Liver (tissue), 9 donors: ENCODE results near the gene KMT2D. TPM values are rescaled to one million over a fixed set of nuclear protein-coding genes. Genes with fewer than 3 reads are reported as not detected.

ENCODE experiments used
- DNase-seq: peaks from one replicate; pipeline ENCODE4 v3.0.0-alpha.2; 2017; ENCODE audit warnings: low spot score
- H3K27ac ChIP-seq, 2 donors: one replicate each; pipeline ENCODE4 v1.7.0; 2013; ENCODE audit warnings: inconsistent platforms in 2 of 2, low read length in 2 of 2, control low read depth in 1 of 2, low read depth in 1 of 2, mild to moderate bottlenecking in 1 of 2
- H3K27me3 ChIP-seq, 4 donors: one replicate each; pipeline versions ENCODE4 v1.6.1 to v1.7.0; 2013; ENCODE audit warnings: low read length in 3 of 4, inconsistent platforms in 1 of 4, mild to moderate bottlenecking in 1 of 4, moderate library complexity in 1 of 4; ENCODE audit not compliant: control insufficient read depth in 4 of 4, insufficient read depth in 4 of 4
- H3K36me3 ChIP-seq, 4 donors: one replicate each; pipeline versions ENCODE4 v1.6.1 to v1.7.0; 2013; ENCODE audit warnings: low read length in 3 of 4, mild to moderate bottlenecking in 3 of 4, low read depth in 1 of 4, moderate library complexity in 1 of 4; ENCODE audit not compliant: control insufficient read depth in 4 of 4, insufficient read depth in 3 of 4
- H3K4me1 ChIP-seq, 4 donors: one replicate each; pipeline versions ENCODE4 v1.6.1 to v1.7.0; 2013; ENCODE audit warnings: low read length in 3 of 4, mild to moderate bottlenecking in 3 of 4, moderate library complexity in 1 of 4; ENCODE audit not compliant: control insufficient read depth in 4 of 4, insufficient read depth in 4 of 4
- H3K4me3 ChIP-seq, 3 donors: one replicate each; pipeline versions ENCODE4 v1.6.1 to v1.7.0; 2013; ENCODE audit warnings: low read length in 3 of 3, control low read depth in 1 of 3, low read depth in 1 of 3, mild to moderate bottlenecking in 1 of 3
- H3K9ac ChIP-seq, 2 donors: one replicate each; pipeline ENCODE4 v1.7.0; 2013; ENCODE audit warnings: low read length in 2 of 2, mild to moderate bottlenecking in 2 of 2, moderate library complexity in 2 of 2, control low read depth in 1 of 2, low read depth in 1 of 2
- H3K9me3 ChIP-seq, 4 donors: one replicate each; pipeline versions ENCODE4 v1.6.1 to v1.7.0; 2013; ENCODE audit warnings: low read length in 3 of 4; ENCODE audit not compliant: control insufficient read depth in 4 of 4
- EGR1 ChIP-seq, 2 donors: IDR thresholded peaks; 2 replicates each; pipeline ENCODE4 v1.6.1; 2016 to 2018; ENCODE audit warnings: antibody characterized with exemption in 2 of 2, low read depth in 2 of 2
- GABPA ChIP-seq, 2 donors: IDR thresholded peaks in 1 of 2; conservative IDR thresholded peaks in 1 of 2; 2 replicates each; pipeline ENCODE4 v1.6.1; 2016; ENCODE audit warnings: antibody characterized with exemption in 2 of 2, mild to moderate bottlenecking in 1 of 2, moderate library complexity in 1 of 2
- HNF4G ChIP-seq: IDR thresholded peaks from 2 replicates; pipeline ENCODE4 v1.6.1; 2016; ENCODE audit warnings: antibody characterized with exemption
- JUND ChIP-seq, 2 donors: IDR thresholded peaks; 2 replicates each; pipeline ENCODE4 v1.6.1; 2016; ENCODE audit warnings: antibody characterized with exemption in 2 of 2
- RAD21 ChIP-seq, 2 donors: IDR thresholded peaks; 2 replicates each; pipeline ENCODE4 v1.6.1; 2016; ENCODE audit warnings: antibody characterized with exemption in 2 of 2, mild to moderate bottlenecking in 2 of 2
- RXRA ChIP-seq, 2 donors: IDR thresholded peaks; 2 replicates each; pipeline ENCODE4 v1.6.1; 2017 to 2018; ENCODE audit warnings: antibody characterized with exemption in 2 of 2, mild to moderate bottlenecking in 1 of 2
- SP1 ChIP-seq: IDR thresholded peaks from 2 replicates; pipeline ENCODE4 v1.6.1; 2018; ENCODE audit warnings: antibody characterized with exemption, mild to moderate bottlenecking
- TAF1 ChIP-seq: conservative IDR thresholded peaks from 2 replicates; pipeline ENCODE4 v1.6.1; 2016; ENCODE audit warnings: antibody characterized with exemption, mild to moderate bottlenecking
- YY1 ChIP-seq: IDR thresholded peaks from 2 replicates; pipeline ENCODE4 v1.6.1; 2016; ENCODE audit warnings: antibody characterized with exemption, mild to moderate bottlenecking
- WGBS: extraction: QIAGEN DNeasy Blood & Tissue Kit; methylation state at CpG from one replicate; pipeline ENCODE4 v1.1.7; 2013; 5-methylcytosine and 5-hydroxymethylcytosine counted together
- polyA plus RNA-seq, 2 donors: library from polyadenylated mRNA; stranded (reverse) in 1 of 2; unstranded in 1 of 2; fragments of 200-250 nt in 1 of 2; fragments of >200 nt in 1 of 2; fragmentation: Nextera tagmentation in 1 of 2; extraction: Ambion mirVana in 1 of 2; gene quantifications; one replicate each; pipeline versions ENCODE4 v1.2.1 to v1.2.3, GENCODE V29; 2013 to 2015
- total RNA-seq, 2 donors: library from RNA; depleted of rRNA; stranded (reverse); fragments of >200 nt; gene quantifications; one replicate each; pipeline ENCODE4 v1.2.3, GENCODE V29; 2014
- TF ChIP-seq, protein P1 (sequence below): IDR thresholded peaks from 2 replicates; pipeline ENCODE4 v1.6.1; 2016; ENCODE audit warnings: antibody characterized with exemption
- TF ChIP-seq, protein P2 (sequence below): IDR thresholded peaks from 2 replicates; pipeline ENCODE4 v1.6.1; 2016; ENCODE audit warnings: antibody characterized with exemption, mild to moderate bottlenecking
- TF ChIP-seq, protein P3 (sequence below): fragments of 150-350 bp; IDR thresholded peaks from 2 replicates; pipeline ENCODE4 v1.5.1; 2017; ENCODE audit warnings: improper control_type of control experiment, low read depth, low read length; ENCODE audit not compliant: missing input control
- donor health status: healthy.
- donor health status: healthy.
- donor health status: healthy.
- donor health status: healthy.
- donor health status: healthy.

Gene KMT2D
- total and polyA plus RNA-seq, 4 donors = 4.5 to 53.8 (median 25.0) TPM

DNA sequence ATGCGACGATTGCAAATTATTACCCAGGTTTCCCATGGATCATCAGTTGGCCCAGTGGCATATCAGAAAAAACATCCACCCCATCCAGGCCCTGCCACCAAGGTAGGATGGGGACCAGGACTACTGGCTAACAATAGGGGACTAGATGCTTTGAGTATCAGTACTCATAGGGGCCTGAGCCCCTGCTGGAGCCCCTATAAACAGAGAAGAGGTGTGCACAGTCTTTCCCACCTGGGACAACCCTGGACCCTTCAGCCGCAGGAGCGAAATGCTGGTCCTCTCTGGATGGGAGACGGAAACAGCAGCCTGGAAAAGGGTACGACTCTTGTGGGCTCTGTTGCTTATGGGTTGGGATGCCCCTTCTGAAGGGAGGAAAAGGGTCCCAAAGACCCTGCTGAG is 28.3 kb upstream of the KMT2D start:
- H3K4me3 ChIP-seq = no peak overlapping the region
- no peak overlapping the region for H3K9ac ChIP-seq
- no peaks in the 10 kb centered on the region for H3K36me3 ChIP-seq
- H3K4me1 ChIP-seq = peaks cover 13 to 30% (median 17%) of the 10 kb centered on the region in 4 donors
- H3K9me3 ChIP-seq = peaks cover 0 to 2% (median 0%) of the 10 kb centered on the region in 4 donors
- TF ChIP-seq JUND (IDR thresholded peaks at IDR 0.05) = no peak
- TF ChIP-seq, protein P1, sequence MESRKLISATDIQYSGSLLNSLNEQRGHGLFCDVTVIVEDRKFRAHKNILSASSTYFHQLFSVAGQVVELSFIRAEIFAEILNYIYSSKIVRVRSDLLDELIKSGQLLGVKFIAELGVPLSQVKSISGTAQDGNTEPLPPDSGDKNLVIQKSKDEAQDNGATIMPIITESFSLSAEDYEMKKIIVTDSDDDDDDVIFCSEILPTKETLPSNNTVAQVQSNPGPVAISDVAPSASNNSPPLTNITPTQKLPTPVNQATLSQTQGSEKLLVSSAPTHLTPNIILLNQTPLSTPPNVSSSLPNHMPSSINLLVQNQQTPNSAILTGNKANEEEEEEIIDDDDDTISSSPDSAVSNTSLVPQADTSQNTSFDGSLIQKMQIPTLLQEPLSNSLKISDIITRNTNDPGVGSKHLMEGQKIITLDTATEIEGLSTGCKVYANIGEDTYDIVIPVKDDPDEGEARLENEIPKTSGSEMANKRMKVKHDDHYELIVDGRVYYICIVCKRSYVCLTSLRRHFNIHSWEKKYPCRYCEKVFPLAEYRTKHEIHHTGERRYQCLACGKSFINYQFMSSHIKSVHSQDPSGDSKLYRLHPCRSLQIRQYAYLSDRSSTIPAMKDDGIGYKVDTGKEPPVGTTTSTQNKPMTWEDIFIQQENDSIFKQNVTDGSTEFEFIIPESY = no peak
- no peak for TF ChIP-seq SP1
- TF ChIP-seq, protein P2, sequence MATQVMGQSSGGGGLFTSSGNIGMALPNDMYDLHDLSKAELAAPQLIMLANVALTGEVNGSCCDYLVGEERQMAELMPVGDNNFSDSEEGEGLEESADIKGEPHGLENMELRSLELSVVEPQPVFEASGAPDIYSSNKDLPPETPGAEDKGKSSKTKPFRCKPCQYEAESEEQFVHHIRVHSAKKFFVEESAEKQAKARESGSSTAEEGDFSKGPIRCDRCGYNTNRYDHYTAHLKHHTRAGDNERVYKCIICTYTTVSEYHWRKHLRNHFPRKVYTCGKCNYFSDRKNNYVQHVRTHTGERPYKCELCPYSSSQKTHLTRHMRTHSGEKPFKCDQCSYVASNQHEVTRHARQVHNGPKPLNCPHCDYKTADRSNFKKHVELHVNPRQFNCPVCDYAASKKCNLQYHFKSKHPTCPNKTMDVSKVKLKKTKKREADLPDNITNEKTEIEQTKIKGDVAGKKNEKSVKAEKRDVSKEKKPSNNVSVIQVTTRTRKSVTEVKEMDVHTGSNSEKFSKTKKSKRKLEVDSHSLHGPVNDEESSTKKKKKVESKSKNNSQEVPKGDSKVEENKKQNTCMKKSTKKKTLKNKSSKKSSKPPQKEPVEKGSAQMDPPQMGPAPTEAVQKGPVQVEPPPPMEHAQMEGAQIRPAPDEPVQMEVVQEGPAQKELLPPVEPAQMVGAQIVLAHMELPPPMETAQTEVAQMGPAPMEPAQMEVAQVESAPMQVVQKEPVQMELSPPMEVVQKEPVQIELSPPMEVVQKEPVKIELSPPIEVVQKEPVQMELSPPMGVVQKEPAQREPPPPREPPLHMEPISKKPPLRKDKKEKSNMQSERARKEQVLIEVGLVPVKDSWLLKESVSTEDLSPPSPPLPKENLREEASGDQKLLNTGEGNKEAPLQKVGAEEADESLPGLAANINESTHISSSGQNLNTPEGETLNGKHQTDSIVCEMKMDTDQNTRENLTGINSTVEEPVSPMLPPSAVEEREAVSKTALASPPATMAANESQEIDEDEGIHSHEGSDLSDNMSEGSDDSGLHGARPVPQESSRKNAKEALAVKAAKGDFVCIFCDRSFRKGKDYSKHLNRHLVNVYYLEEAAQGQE = no peak
- TF ChIP-seq YY1 = no peak
- no peak for TF ChIP-seq HNF4G
- no peak for TF ChIP-seq RXRA (IDR thresholded peaks at IDR 0.05)
- no peak for TF ChIP-seq EGR1 (IDR thresholded peaks at IDR 0.05; ENCODE audit: low read depth in 2 of 2)
- TF ChIP-seq GABPA (IDR thresholded peaks at IDR 0.05 in 1 of 2, conservative IDR thresholded peaks at IDR 0.05 in 1 of 2) = no peak
- TF ChIP-seq TAF1 = no peak
- 44% methylated on average over 6 of the region's 6 CpGs for whole genome bisulfite sequencing
- no peak overlapping the region for H3K27ac ChIP-seq
- no peak for DNase-seq
- peaks cover 0 to 12% (median 5%) of the 10 kb centered on the region in 4 donors for H3K27me3 ChIP-seq

DNA sequence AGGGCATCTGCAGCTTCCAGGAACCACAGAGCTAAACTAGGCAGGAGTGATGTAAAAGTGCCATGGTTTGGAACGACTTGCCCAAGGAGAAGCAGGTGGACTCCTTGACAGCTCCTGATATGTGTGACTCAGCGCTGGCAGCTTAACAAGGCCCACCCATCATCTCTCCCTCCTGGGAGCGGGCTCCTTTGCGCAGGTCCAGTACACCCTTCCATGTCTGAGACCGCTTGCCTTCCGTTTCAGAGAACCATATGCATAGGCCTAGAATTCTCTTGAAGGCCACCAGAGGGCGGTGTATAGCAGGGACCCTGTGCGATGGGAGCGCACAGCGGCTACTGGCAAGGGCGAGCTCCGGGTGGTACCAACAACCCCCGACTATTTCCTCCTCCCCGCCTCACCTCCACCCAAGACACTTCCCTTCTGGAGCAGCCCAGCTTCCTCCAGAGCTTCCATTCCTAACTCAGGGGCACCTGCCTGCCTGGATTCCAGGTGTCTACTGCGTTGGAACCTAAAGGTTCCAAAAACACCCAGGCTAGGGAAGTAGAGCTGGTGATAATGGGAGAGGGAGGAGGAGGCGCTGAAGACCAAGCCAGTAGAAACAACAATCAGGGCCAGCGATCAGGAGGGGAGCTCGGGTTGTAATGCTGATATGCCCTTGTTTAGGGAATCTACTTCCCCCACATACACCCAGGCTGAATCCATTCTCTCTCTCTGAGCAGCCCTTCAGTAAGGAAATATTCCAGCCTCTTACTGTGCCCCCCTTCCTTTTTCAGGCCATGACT is 27.7 kb upstream of the KMT2D start:
- 3% methylated on average over 18 of the region's 18 CpGs for WGBS
- Histone ChIP-seq H3K4me3 (no peak overlapping the region), H3K27ac (no peak overlapping the region), H3K9ac (no peak overlapping the region), H3K27me3 (peaks cover 0 to 12% (median 4%) of the 10 kb centered on the region in 4 donors), H3K9me3 (peaks cover 0 to 2% (median 0%) of the 10 kb centered on the region in 4 donors), H3K36me3 (no peaks in the 10 kb centered on the region), H3K4me1 (peaks cover 13 to 28% (median 16%) of the 10 kb centered on the region in 4 donors)
- TF ChIP-seq, protein P3, sequence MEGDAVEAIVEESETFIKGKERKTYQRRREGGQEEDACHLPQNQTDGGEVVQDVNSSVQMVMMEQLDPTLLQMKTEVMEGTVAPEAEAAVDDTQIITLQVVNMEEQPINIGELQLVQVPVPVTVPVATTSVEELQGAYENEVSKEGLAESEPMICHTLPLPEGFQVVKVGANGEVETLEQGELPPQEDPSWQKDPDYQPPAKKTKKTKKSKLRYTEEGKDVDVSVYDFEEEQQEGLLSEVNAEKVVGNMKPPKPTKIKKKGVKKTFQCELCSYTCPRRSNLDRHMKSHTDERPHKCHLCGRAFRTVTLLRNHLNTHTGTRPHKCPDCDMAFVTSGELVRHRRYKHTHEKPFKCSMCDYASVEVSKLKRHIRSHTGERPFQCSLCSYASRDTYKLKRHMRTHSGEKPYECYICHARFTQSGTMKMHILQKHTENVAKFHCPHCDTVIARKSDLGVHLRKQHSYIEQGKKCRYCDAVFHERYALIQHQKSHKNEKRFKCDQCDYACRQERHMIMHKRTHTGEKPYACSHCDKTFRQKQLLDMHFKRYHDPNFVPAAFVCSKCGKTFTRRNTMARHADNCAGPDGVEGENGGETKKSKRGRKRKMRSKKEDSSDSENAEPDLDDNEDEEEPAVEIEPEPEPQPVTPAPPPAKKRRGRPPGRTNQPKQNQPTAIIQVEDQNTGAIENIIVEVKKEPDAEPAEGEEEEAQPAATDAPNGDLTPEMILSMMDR = peak; percentile 85
- TF ChIP-seq RAD21 (IDR thresholded peaks at IDR 0.05) (peak; percentile 85 to 89), RXRA (IDR thresholded peaks at IDR 0.05) (no peak), TAF1 (no peak)
- TF ChIP-seq, protein P1 = no peak
- DNase-seq = peak; percentile 77
